HG03103 (cell line): Measurements from ENCODE around the gene ABHD8.
A peak's percentile ranks its signal among the peaks of the same experiment; 100 is the strongest.

Experiments used
- ATAC-seq: cut with Tn5 transposase; IDR thresholded peaks from one replicate; pipeline ENCODE4 v1.9.1; 2021; ENCODE audit warnings: low read depth; ENCODE audit not compliant: unreplicated experiment

The ABHD8 gene, protein sequence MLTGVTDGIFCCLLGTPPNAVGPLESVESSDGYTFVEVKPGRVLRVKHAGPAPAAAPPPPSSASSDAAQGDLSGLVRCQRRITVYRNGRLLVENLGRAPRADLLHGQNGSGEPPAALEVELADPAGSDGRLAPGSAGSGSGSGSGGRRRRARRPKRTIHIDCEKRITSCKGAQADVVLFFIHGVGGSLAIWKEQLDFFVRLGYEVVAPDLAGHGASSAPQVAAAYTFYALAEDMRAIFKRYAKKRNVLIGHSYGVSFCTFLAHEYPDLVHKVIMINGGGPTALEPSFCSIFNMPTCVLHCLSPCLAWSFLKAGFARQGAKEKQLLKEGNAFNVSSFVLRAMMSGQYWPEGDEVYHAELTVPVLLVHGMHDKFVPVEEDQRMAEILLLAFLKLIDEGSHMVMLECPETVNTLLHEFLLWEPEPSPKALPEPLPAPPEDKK

DNA sequence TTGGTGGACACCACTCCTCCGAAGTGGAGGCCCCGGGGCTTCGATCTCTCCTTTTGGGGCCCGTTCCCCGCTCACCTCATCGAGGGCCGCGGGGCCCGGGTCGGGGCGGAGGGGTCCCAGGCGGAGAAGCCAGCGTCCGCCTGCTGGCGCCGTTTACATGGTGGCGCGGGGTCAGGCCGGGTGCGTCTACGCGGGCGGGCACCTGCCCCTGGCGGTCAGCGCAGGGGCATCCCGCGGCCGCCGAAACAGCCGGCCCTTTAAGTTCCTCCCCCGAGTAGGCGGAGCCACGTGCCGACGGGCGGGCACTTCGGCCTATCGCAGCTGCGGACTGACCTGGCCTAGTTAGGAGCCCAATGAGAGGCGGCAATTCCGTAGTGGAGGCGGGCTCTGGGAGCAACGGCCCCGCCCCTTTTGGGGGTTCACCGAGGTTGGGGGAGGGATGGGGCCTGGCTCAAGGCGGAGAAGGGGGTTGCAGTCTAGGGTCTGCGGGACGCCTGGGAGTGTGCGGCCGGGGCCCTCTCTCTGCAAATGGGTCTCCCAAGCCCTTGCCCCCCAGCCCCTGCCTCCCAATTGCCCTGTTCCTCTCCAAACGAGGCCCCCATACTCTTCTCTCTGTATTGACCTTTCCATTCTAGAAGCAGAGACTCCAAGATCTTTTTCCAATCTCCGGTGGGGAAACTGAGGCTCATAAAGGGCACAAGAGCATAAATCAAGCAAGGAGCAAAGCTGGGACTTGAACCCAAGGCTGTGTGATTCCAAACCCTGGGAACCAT, at the start of gene ABHD8:
TSS of gene ABHD8 (minus strand) at position 259 of the 773 bp plus-strand sequence. CDS start 1,809 bp downstream, outside the sequence.
- peak; percentile 62 for ATAC-seq

DNA sequence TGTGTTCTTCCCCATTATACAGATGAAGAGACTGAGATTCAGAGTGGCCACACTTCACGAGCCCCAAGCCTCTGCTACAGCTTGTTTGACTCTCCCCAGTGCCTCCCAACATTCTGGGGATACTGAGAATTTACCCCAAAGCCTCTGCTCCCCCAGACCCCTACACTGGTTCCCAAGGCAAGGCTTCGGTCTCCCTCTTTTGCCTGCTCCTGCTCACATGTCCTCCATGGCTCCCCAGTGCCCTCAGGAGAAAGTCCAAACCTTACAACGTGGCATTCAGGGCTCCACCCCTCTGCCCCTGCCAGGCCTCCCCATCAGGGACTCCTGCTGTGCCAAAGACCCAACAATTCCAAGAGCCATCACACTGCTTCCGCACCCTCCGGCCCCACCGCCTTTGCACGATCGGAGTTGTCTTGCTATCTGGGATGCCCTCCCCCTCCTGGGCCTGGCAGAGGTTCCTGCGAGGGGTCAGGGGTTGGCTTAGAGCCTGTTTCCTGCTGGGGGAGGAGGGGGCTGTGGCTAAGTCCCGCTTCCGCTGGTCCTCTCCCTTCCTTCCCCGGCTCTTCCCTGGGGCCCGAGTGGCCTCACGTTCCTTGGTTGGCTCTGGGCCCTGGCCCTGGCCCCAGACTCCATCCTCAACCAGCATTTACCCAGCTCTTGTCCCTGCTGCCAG, 49.5 kb upstream of the ABHD8 start:
- no peak for ATAC-seq

DNA sequence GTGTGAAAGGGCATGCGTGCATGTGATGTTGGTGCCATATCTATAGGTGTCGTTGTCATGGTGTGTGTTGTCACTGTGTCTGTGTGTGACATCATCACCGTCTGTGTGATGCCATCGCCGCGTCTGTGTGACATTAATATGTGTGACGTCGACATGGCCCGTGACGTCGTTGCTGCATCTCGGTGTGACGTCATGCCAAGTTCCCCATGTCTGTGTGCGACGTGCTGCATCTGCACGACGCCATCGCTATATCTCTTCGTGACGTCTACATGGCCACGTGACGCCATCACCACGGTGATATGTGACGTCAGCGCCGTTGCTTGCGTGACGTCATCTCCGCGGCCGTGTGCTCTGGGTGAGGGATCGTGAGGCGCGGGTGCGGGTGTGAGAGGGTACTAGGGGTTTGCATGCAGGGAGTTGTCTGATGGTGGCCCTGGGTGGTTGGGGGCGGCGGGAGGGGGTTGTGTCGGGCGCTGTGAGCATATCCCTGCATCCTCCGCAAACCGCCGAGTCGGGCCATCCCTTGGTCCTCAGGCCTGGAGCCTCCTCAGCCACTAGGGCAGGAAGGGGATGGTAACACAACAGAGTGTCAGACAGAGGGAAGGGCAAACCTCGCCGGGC, 48.7 kb upstream of the ABHD8 start:
- no peak for ATAC-seq

DNA sequence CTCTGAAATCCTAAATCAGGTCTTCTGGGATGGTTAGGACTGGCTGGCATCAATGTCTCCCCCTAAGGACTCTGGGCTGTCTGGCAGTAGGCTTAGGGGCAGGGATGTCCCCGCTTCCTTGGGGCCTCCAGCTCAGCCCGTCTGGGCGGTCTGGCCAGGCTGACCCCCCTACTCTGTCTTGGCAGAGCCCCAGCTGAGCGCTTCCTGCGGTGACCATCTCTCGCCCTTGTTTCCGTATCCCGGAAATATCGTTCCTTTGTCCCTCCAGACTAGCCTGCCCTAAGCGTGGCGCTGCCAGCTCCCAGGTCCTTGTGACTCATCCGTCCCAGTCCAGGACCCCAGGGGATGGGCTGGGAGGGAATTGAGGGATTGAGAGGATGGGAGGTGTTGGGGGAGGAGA, 45.5 kb upstream of the ABHD8 start:
- ATAC-seq = no peak

DNA sequence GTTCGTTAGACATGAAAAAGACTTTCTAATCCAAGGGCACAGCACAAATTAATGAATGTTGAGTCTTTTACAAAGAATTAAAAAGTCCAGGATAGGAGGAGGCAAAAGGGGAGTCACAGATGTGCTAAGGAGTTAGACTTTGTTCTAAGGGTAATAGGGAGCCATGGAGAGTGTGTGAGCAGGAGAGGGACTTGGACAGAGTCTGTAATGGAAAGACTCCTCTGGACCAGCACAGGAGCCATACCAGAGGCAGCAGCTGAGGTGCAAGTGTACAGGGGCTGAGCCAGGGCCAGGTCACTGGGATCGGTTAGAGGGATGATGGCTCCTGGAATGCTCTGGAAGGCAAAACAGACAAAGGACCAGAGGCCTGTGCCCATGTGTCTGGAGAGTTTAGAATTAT, 44.7 kb upstream of the ABHD8 start:
- ATAC-seq = no peak

DNA sequence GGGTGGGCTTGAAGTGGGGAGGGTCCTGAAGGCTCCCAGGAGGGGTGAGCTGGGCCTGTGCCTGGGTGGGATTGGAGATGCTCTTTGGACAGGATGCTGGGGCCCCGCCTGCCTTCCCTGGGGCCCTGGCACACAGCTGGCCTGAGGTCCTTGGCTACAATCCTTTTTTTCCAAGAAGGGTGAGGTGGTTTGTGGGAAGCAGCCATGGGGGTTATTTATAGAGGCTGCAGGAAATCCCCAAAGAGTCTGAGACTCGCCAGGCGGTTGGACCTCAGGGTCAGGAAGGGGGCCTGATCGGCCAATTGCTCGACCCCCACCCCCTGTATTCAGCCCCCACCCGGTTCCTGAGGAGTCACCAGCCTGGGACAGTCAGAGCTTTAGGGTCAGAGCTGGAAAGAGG, 44.1 kb upstream of the ABHD8 start:
- no peak for ATAC-seq

DNA sequence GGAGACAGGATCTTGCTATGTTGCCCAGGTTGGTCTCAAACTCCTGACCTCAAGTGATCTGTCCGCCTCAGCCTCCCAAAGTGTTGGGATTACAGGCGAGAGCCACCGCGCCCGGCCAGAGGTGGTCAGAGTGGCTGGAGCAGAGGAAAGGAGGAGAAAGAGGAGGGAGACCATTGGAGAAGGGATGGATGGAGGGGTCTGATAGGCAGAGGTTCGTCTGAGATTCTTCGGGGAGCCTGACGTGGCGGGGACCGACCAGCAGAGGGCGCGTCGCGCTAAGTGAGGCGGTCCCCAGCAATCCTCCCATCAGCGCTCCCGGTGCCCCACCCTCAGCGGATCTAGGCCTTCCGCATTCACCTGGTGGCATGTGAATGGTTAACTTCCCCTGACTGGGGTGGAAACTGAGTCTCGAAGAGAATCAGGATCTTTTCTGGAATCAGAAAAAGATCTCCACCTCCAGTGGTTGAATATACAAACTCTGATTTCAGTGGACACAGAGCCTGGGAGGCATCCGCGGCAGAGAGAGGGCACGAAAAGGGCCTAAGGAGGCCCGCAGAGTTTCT, 43.0 kb upstream of the ABHD8 start:
- ATAC-seq = no peak

DNA sequence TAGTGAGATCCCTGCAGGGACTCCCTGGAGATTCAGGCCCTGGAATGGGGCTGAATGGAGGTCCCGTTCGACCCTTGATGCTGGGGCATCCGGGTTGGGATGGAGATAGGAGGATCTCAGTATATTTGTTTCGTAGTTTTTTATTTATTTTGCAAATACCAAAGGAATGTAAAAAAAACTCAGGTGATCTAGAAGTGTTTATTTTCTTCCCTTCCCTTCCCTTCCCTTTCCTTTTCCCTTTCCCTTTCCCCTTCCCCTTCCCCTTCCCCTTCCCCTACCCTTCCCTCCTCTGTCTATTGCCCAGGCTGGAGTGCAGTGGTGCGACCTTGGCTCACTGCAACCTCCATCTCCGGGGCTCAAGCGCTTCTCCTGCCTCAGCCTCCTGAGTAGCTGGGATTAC, 38.6 kb upstream of the ABHD8 start:
- ATAC-seq = no peak

DNA sequence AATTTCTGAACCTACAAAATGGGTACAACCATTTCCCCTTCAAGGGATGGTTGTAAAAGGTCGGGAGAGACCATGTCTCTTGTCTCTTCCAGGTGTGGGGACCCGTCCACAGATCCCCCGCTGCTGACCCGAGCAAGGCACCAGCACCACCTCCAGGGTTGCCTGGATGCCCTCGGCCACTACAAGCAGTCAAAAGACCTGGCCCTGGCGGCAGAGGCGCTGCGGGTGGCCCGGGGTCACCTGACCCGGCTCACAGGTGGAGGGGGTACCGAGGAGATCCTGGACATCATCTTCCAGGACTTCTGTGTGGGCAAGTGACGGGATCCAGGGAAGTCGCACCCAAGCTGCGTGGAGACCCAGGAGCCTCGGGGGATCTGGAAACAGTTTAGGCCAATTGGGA, 38.2 kb upstream of the ABHD8 start:
- ATAC-seq = no peak

DNA sequence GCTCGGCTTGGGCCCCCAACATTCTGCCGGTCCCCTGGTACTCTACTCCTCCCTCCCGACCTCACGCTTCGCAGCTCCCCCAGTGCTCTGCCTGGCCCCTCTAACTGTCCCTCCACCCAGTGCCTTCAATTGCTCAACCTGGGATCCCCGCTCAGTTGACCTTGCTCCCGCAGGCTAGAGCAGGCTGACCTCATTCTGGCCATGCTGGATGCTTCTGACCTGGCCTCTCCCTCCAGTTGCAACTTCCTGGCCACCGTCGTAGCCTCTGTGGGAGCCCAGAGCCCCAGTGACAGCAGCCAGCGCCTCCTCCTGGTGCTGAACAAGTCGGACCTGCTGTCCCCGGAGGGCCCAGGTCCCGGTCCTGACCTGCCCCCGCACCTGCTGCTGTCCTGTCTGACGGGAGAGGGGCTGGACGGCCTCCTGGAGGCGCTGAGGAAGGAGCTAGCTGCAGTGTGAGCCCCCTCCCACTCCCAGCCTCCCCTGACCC, 37.7 kb upstream of the ABHD8 start:
- no peak for ATAC-seq

DNA sequence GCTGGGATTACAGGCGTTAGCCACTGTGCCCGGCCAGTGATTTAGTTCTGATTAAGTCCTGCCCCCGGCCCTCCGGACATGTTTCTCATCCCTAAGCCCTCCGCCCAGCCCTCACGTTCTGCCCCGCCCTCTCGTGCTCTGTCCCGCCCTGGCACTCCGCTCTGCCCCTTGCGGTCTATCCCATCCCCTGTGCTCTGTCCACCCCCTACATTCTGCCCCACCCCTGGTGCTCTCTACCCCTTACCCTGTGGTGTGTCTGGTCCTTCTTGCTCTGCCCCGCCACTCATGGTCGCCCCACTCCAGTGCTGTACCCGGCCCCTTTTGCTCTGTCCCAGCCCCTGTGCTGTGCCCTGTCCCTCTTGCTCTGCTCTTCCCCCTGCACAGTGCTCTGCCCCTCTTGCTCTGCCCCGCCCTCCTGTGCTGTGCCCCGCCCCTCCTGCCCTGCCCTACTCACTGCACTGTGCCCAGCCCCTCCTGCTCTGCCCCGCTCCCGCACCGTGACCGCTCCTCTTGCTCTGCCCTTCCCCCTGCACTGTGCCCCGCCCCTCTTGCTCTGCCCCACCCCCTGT, 37.2 kb upstream of the ABHD8 start:
- ATAC-seq = no peak

DNA sequence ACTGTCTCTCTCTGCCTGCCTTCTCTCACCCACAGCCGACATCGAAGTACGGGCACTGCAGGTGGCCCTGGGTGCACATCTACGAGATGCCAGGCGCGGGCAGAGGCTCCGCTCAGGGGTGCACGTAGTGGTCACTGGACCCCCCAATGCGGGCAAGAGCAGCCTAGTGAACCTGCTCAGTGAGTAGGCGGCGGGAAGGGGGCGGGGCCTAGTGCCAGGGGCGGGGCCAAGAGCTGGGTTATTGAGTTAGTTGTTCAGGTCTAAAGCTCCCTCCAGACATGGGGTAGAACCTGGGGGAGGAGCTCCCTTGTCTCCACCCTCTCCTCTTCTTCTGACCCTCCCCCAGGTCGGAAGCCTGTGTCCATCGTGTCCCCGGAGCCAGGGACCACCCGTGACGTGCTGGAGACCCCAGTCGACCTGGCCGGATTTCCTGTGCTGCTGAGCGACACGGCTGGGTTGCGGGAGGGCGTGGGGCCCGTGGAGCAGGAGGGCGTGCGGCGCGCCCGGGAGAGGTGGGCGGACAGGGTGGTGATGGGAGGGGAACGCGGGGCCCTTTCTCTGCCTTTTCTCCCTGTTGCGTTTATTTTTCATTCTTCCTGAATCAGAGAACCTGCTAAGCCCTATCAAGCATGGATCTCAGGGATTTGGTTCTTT, 36.0 kb upstream of the ABHD8 start:
- ATAC-seq = no peak

DNA sequence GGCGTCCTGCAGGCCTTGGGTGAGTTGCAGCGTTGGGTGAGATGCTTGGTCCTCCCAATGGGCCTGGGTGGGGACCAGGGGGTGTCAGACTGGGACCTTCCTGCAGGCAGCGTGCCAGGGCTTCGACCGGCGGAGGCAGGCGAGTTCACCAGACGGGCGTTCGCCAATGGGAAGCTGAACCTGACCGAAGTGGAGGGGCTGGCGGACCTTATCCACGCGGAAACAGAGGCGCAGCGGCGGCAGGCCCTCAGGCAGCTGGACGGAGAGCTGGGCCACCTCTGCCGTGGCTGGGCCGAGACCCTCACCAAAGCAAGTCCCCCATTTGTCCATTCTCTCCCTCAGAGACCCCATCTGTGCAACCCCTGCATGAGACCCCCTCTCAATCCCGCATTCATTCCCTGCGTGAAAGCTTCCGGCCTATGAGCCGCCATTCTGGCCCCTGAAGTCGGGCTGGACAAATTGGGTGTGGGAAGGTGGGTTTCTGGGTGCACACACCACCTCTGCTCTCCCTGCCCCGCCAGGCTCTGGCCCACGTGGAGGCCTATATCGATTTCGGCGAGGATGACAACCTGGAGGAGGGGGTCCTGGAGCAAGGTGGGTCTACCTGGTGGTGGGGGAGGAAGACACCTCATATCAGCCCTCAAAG, 35.3 kb upstream of the ABHD8 start:
- ATAC-seq = no peak

DNA sequence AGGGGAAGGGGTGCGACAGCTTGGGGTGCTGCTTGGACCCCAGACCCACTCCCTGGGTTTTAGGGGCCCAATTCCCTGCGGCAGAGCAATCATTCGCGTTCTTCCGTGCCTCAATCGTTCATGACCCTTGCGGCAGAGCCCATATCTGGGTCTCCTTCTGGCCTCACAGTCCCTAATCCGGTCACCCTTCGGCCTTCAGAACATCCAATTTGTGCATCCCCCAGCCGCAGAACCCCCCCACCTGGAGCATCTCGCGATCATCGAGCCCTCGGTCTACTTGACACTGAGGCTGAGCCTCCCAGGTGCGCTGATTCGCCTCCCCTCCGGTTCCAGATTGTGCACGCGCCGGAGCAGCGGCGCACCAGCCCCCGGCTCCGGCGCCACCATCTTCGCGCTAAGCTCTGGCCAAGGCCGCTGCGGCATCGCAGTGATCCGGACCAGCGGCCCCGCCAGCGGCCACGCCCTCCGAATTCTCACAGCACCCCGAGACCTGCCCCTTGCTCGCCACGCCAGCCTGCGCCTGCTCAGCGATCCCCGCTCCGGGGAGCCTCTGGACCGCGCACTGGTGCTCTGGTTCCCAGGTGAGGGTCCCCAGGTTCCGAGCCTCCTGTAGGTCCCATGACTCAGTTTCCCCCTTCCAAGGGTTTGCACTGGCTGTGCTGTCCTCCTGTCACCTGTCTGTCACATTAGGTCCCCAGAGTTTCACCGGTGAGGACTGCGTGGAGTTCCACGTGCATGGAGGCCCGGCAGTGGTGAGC, 34.6 kb upstream of the ABHD8 start:
- no peak for ATAC-seq

DNA sequence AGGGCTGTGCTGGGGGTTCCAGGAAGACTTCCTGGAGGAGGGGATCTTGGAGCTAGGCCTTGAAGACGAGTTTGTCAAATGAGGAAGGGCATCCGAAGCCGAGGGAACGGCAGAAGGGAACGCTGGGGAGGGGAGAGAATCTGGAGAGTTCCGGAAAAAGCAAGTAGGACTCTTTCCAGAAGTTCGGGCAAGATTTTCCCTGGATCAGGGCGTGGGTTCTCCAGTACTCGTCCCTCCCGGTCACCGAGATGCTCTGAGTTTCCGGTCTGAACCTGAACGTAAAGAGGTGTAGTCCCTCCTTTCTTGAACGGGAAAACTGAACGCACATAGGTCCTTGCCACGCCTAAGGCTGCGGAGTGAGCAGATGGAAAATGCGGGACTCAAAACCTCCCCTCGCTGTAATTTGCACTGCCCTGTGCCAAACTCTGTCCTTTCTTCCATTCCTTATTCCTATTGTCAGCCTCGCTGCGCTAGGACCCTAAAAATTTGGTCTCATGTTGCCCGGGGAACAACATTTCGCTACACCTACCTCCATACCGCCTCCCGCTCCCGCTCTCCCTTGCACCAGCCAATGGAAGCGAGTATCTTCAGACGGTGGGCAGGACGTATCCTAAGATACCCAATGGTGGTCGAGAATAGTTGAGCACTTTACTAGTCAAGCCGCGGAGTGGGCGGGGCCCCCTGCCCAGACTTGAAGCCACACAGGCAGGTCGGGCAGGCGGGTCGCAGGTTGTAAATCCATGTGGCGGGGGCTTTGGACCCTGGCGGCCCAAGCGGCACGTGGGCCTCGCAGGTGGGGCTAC, 33.8 kb upstream of the ABHD8 start, which contains the start of gene GTPBP3:
TSS of gene GTPBP3 (plus strand) at position 682 of the 803 bp plus-strand sequence. CDS start at position 741, 59 bp downstream.
- peak; percentile 78 for ATAC-seq

DNA sequence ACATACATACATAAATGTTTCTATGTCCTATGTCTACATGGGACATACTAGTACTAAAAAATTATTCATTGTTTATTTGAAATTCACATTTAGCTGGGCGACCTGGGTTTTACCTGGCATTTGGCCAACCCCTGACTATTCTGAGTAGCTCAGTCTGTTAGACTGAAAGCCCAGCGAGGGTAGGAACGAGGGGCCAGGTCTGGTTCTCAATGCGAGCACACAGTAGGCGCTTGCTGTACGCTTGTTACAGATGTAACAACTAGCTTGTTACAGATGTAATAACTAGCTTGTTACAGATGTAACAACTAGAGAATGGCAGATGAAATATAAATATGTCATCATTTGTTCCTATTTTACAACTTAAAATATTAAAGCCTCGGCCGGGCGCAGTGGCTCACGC, 32.4 kb upstream of the ABHD8 start:
- ATAC-seq = no peak
